ENCODE results near the gene DDX5.
"Not testable (repeated sequence)": the region's sequence is repeated elsewhere in the genome, so short reads cannot be mapped to it uniquely, and the experiment has no call there.

Gene DDX5

DNA sequence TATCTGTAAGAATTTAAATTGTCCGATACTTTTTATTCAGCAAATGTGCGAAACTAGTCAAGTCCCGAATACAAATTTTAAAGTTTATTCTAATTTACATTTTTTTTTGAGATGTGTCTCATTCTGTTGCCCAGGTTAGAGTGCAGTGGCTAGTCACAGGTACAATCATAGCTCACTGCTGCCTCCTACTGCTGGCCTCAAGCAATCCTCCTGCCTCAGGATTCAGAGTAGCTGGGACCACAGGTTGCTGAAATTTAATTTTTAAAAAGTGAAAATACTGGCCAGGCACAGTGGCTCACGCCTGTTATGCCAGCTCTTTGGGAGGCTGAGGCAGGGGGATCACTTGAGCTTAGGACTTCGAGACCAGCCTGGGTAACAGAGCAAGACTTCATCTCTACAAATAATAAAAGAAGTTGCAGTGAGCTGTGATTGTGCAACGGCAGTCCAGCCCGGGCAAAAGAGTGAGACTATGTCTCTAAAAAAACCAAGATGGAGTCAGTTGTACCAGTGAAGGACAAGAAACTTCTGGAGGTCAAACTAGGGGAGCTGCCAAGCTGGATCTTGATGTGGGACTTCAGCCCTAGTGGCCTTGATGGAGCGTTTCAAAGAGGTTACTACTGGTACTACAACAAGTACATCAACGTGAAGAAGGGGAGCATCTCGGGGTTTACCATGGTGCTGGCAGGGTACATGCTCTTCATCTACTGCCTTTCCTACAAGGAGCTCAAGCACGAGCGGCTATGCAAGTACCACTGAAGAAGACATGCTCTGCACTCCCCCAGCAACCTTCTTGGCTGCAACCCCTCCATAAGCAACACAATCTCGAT lies 14.8 kb downstream of the DDX5 start:
- DNase-seq: peak; percentile 44

- DNase-seq: no peak
Measured at GRCh38 chr17:64488301-64488700, 17.8 kb downstream of the DDX5 start.

- DNase-seq: no peak
Measured at GRCh38 chr17:64484380-64484779, 21.7 kb downstream of the DDX5 start.

DNA sequence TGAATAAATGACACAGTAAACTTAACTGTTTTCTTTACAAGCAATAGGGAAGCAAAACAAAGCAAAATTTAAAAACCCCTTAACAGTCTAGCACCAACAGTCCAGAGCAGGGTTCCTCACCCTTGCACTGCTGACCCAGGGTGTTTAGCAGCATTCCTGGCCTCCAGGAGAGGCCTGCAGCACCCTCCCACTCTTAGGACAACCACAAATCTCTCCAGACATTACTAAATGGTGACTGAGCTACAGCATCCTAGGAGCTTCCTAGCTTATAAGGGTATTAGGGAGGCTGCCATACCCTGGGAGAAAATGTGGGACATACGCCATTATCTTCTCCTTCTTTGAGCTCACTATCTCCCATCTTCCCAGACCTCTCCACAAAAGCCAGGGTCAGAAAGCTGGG lies 25.1 kb downstream of the DDX5 start:
- no peak for DNase-seq

- peak; percentile 29 for DNase-seq
Measured at GRCh38 chr17:64477849-64478248, 28.2 kb downstream of the DDX5 start.

GRCh38 chr17:64472564-64472963 lies 33.5 kb downstream of the DDX5 start:
- DNase-seq: no peak

GRCh38 chr17:64471440-64471839 lies 34.6 kb downstream of the DDX5 start:
- no peak for DNase-seq

DNA sequence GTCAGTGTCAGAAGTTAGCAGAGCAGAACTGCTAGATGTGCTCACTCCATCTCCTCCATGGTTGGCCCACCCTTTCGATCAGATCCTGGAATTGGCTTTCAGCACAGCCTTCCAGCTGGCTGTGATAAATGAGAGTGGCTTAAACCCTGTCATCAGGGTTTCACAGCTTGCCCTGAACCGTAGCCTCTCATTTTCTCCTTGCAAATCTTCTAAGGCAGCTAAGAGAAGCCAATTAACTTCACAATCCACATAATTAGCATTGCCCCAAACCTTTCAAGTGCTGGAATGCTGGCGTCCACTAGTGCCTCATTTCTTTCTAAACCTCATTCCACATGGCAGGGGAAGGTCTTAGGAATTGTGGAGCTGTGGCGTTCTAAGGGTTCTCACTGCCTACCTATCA lies 35.5 kb downstream of the DDX5 start:
- no peak for DNase-seq

DNA sequence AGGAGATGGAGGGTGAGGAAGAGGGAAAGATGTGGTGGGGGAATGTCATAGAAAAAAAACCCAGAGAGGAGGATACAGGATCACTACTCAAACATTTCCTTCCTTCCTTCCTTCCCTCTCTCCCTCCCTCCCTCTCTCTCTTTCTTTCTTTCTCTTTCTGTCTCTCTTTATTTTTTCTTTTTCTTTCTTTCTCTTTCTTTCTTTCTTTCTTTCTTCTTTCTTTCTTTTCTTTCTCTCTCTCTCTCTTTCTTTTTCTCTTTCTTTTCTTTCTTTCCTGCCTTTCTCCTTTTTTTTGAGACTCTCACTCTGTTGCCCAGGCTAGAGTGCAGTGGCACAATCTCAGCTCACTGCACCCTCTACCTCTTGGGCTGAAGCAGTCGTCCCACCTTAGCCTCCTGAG lies 39.3 kb downstream of the DDX5 start:
- DNase-seq: not testable (repeated sequence)

DNA sequence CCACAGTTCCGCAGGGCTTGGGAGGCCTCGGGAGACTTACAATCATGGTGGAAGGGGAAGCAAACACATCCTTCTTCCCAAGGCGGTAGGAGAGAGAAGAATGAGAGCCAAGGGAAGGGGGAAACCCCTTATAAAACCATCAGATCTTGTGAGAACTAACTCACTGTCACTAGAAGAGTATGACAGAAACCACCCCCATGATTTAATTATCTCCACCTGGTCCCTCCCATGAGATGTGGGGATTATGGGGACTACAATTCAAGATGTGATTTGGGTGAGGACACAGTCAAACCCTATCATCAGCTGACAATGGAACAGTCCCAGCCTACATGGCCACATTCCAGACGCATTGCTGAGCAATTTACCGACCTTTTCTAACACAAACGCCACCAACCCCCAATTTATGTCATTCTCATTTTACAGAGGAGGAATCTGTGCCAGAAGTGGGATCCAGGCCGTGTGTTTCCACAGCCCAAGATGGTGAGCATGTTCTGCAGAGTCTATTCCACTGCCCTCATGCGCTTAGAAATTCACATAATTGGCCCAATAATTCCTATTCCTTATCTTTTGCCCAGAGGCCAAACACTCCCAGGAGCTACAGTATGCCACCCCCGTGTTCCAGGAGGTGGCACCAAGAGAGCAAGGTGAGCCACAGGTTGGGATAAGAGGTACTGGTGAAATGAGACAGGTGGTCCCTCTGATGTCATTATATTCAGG lies 39.9 kb downstream of the DDX5 start:
- no peak for DNase-seq

- no peak for DNase-seq
Measured at GRCh38 chr17:64461788-64462187, 44.3 kb downstream of the DDX5 start.

GRCh38 chr17:64460955-64461354 lies 45.1 kb downstream of the DDX5 start:
- DNase-seq: no peak

DNA sequence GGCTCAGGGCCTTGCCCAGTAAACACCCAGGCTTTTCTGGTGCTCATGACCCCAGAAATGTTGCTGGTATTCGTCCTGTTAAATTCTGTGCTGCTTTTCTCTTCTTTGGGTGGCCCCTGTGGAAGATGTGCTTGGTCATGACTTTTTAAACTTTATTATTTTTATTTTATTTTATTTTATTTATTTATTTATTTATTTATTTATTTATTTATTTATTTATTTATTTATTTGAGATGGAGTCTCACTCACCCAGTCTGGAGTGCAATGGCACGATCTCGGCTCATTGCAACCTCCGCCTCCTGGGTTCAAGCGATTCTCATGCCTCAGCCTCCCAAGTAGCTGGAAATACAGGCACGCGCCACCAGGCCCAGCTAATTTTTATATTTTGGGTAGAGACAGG lies 46.3 kb downstream of the DDX5 start:
- not testable (repeated sequence) for DNase-seq

GRCh38 chr17:64459284-64459747 lies 46.8 kb downstream of the DDX5 start:
- DNase-seq: no peak

GRCh38 chr17:64458756-64459155 lies 47.3 kb downstream of the DDX5 start:
- DNase-seq: no peak

DNA sequence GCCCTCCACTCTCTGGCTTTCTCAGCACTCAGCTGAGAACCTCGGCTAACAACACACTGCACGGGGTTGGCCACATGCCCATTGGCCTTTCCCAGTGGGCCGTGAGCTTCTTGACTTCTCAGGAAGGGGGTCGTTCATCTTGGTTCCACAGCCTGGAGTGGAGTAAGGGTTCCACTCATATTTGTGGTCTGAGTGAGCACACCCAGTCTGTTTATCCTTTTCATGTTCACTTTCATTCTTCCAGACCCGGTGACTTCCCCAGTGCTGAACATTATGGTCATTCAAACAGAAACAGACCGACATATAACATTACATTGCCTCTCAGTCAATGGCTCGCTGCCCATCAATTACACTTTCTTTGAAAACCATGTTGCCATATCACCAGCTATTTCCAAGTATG lies 48.9 kb downstream of the DDX5 start:
- DNase-seq: peak; percentile 25

GRCh38 chr17:64455993-64456885 lies 49.9 kb downstream of the DDX5 start:
- peak; percentile 98 for DNase-seq

- peak; percentile 88 for DNase-seq
Measured at GRCh38 chr17:64449545-64449944, 56.5 kb downstream of the DDX5 start.

GRCh38 chr17:64448665-64449512 lies 57.2 kb downstream of the DDX5 start, which contains the start of gene MILR1:
Gene MILR1, plus strand, starts transcription at chr17:64449115. Its CDS starts 54 bp downstream, at chr17:64449169.
- DNase-seq: peak; percentile 100
